Thyroid gland (tissue), 4 donors: Measurements from ENCODE around the gene LIMS1.
"Not testable (repeated sequence)": the region's sequence is repeated elsewhere in the genome, so short reads cannot be mapped to it uniquely, and the experiment has no call there.

Source experiments
- POLR2A ChIP-seq, 2 donors: fragments of 450-650 bp; IDR thresholded peaks; one replicate each; pipeline ENCODE4 v1.6.1; 2017; ENCODE audit warnings: antibody characterized with exemption in 2 of 2, mild to moderate bottlenecking in 2 of 2, moderate library complexity in 1 of 2
- TF ChIP-seq, protein P1 (sequence below), 6 experiments: fragments of 200-600 bp in 3 of 6; fragments of 450-650 bp in 3 of 6; sonication (generic) in 3 of 6; IDR thresholded peaks; one replicate each; pipeline ENCODE4 v1.5.1; 2016 to 2019; ENCODE audit warnings: antibody characterized with exemption in 6 of 6, mild to moderate bottlenecking in 2 of 6, inconsistent platforms in 1 of 6, moderate library complexity in 1 of 6

- TF ChIP-seq POLR2A (IDR thresholded peaks at IDR 0.05) = not testable (repeated sequence)
- TF ChIP-seq, protein P1, sequence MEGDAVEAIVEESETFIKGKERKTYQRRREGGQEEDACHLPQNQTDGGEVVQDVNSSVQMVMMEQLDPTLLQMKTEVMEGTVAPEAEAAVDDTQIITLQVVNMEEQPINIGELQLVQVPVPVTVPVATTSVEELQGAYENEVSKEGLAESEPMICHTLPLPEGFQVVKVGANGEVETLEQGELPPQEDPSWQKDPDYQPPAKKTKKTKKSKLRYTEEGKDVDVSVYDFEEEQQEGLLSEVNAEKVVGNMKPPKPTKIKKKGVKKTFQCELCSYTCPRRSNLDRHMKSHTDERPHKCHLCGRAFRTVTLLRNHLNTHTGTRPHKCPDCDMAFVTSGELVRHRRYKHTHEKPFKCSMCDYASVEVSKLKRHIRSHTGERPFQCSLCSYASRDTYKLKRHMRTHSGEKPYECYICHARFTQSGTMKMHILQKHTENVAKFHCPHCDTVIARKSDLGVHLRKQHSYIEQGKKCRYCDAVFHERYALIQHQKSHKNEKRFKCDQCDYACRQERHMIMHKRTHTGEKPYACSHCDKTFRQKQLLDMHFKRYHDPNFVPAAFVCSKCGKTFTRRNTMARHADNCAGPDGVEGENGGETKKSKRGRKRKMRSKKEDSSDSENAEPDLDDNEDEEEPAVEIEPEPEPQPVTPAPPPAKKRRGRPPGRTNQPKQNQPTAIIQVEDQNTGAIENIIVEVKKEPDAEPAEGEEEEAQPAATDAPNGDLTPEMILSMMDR (IDR thresholded peaks at IDR 0.05) = not testable (repeated sequence)
Measured at GRCh38 chr2:108664089-108664488, 129.8 kb downstream of the LIMS1 start.
